HG03521 (cell line): ENCODE measurements around the gene GRAMD1A.

Source experiments
- ATAC-seq: cut with Tn5 transposase; IDR thresholded peaks from one replicate; pipeline ENCODE4 v1.9.1; 2021; ENCODE audit warnings: mild to moderate bottlenecking, moderate library complexity; ENCODE audit not compliant: unreplicated experiment

Gene GRAMD1A

DNA sequence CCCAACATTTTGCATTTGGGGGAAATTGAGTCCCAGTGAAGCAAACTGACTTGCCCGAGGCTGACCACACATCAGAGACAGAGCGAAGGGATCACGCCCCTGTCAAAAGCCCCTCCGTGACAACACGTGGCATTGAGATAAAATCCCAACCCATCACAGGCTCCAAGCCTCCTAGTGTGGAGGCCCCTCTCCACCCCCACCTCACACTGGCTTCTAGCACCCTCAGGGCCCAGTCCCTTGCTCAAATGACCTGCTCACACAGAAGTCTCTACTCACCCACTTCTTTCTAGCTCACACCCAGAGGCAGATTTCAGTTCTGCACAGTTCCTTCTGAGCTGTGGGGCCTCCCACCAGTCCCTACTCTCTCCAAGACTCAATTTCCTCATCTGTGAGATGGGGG lies 51.7 kb downstream of the GRAMD1A start:
- no peak for ATAC-seq

DNA sequence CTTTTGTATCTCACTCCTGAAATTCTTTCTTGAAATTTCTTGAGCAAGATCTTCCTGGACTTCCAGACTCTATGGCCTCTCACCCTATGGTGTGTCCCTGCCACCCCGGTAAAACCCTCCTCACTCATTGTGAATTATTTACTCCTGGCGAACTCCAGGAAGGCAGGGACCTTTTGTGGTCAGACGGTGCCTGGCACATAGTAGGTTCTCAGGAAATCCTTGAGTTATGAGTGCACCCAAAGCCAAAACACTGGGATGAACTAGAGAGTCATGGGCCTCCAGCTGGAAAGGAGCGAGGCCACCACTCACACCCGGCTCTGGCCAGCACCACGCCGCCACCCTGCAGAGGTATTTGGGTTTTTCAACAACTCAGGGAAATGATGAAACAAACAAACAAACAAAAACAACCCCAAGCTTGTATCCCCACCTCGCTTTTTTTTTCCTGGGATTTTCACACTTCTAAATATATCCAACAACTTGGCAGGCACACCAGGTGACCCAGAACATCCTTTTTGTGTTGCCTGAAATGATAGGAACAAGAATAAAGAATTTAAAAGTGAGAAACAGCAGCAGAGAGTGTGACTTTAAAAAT lies 52.6 kb downstream of the GRAMD1A start:
- no peak for ATAC-seq

DNA sequence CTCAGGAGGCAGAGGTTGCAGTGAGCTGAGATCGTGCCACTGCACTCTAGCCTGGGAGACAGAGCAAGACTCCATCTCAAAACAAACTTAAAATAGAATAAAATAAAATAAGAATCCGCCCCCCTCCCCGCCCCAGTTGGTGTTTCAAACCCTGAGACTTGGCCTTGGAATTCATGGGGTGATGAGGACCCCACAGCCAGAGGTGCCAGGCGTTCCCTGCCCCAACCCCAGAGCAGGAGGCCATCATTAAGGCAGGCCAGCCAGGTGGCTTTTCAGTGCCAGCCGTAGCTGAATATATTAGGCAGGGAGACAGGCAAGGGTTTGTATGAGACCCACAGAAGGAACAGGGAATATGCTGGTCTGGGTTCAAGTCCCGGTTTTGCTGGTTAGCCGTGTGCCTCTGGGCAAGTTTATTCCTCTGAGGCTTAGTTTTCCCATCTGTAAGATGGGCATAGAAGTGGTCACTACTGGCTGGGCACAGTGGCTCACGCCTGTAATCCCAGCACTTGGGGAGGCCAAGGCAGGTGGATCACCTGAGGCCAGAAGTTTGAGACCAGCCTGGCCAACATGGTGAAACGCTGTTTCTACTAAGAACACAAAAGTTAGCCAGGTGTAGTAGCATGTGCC lies 53.7 kb downstream of the GRAMD1A start:
- no peak for ATAC-seq

DNA sequence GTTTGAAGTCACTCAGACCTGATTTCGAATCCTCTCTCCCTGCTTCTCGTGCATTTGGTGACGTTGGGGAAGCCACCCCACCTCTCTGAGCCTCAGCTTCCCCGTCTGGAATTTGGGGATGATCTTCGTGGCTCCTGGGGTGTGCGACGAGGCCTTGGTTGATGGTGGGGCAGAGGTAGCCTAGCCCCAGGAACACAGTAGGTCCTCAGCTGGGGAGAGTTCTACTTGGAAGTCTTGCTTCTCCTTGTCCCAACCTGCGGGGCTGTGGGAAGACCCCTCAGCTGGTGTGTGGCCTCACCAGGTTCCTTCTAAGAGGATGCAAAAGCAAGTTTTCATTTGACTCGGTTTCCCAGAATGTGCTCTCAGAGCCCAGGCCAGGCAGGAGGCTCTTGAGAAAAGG lies 54.5 kb downstream of the GRAMD1A start:
- no peak for ATAC-seq

DNA sequence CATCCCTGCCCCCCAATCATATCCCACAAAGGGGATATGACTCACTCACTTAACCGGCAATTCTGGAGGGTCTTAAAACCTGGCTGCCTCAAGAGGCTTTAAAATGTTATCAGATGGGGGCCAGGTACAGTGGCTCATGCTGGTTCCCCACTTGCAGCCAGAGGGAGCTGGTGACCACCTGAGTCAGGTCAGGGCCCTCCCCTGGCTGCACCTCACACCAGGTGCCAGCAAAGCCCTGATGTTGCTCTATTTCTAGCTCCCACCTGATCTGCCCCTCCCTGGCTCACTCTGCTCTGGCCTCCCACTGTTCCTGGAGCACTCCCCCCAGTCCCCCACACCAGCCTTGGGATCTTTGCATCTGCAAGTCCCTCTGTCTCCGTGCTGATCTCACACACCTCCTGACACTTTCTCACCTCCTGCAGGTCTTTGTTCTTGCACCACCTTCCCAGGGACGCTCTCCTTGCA lies 55.6 kb downstream of the GRAMD1A start:
- ATAC-seq, result no peak

DNA sequence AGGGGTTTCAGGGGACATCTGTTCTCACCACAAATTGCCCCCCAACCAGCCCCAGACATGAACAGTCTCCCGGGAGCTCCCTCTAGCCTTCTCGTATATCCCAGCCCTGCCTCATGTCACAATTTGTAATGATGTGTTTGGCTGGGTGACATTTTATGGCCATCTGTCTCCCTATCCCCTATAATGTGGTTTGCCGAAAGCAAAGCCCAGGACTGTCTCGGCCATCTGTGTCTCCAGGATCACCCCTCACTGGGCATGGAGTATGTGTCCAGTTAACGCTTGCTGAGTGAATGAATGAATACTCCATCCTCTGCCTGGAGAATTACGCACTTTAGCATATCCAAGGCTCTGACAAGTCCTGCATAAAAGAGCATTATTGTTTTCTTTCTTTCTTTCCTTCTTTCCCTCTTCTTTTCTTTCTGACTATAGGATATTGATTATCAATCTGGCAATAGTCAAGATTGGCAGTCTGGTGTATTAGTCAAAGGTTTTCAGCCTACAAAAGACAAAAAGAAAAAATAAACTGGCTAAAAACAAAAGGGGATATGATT lies 56.5 kb downstream of the GRAMD1A start:
- no peak for ATAC-seq

DNA sequence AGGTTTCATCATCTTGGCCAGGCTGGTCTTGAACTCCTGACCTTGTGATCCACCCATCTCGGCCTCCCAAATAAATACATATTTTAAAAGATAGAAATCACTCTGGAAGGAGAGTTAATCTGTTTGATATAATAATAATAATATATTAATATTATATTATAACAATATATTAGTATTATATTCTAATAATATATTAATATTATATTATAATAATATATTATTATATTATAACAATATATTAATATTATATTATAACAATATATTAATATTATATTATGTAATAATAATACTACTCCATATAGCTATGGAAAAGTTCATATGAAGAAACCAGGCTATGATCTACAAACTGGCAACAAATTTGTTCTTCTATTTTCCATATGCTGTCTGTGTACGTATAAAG lies 58.2 kb downstream of the GRAMD1A start:
- no peak for ATAC-seq

DNA sequence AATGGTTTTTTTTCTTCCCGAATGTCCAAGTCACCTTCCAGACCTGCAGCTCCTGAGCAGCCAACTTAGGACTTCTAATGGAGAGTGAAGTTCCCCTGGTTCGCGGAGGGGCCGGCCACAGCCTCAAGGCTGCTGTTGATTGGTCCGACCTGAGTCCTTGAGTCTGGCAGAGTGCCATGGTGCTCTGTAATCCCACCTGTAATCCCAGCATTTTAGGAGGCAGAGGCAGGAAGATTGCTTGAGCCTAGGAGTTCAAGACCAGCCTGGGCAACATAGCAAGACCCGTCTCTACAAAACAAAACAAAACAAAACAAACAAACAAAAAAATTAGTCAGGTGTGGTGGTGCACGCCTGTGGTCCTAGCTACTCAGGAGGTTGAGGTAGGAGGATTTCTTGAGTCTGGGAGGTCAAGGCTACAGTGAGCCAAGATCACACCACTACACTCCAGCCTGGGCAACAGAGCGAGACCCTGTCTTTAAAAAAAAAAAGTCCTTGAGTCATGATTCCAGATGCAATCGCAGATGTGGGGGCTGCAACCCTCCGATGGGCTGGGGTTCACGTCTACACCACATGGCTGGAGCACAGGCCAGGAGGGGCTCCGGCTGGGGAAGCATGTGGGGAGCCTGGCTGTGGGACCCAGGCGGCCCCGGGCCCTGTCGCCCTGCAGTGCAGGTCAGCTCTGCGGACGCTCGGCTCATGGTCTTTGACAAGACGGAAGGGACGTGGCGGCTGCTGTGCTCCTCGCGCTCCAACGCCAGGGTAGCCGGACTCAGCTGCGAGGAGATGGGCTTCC lies 59.1 kb downstream of the GRAMD1A start:
- no peak for ATAC-seq

DNA sequence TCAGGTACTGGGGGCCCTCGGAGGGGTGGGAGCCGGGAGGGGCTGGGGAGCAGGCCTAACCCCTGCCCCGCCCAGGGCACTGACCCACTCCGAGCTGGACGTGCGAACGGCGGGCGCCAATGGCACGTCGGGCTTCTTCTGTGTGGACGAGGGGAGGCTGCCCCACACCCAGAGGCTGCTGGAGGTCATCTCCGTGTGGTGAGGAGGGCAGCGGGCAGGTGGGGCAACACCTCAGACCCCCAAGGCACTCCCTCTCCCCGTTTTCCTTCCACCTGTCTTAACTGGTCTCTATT lies 59.6 kb downstream of the GRAMD1A start:
- no peak for ATAC-seq

DNA sequence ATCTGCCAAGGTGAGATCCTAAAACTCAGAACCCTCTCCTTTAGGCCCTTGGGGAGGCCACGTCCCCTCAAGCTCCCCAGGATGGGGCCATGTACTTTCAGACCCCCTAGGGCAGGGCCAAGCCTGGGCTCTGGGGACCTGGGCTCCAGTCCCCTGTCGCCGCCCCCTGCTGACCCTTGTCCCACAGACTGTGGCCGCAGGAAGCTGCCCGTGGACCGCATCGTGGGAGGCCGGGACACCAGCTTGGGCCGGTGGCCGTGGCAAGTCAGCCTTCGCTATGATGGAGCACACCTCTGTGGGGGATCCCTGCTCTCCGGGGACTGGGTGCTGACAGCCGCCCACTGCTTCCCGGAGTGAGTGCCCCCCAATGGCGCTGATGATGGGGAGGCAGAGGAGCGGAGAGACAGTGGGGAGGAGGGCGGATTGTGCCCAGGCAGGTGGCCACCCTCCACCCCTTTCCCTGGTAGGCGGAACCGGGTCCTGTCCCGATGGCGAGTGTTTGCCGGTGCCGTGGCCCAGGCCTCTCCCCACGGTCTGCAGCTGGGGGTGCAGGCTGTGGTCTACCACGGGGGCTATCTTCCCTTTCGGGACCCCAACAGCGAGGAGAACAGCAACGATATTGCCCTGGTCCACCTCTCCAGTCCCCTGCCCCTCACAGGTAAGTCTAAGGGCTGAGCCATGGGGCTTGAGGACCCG lies 60.2 kb downstream of the GRAMD1A start:
- no peak for ATAC-seq

DNA sequence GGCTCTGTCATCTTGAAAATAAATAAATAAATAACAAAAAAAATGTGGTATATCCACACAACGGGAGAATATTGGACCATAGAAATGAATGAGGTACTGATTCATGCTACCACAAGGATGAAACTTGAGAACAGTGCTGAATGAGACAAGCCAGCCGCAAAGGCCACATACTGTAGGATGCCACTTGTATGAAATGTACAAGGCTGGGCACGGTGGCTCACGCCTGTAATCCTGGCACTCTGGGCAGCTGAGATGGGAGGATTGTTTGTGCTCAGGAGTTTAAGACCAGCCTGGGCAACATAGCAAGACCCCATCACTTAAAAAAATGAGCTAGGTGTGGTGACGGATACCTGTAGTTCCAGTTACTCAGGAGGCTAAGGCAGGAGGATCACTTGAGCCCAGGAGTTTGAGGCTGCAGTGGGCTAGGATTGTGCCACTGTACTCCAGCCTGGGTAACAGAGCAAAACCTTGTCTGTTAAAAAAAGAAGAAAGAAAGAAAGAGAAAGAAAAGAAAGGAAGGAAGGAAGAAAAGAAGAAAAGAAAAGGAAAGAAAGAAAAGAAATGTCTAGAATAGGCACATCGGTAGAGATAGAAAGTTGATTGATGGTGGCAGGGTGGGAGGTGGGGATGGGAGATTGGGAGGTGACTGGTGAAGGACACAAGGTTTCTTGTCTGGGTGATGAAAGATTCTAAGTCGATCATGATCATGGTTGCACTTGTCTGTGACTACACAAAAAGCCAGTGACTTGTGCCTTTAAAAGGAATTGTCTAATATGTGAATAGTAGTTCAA lies 61.7 kb downstream of the GRAMD1A start:
- no peak for ATAC-seq

DNA sequence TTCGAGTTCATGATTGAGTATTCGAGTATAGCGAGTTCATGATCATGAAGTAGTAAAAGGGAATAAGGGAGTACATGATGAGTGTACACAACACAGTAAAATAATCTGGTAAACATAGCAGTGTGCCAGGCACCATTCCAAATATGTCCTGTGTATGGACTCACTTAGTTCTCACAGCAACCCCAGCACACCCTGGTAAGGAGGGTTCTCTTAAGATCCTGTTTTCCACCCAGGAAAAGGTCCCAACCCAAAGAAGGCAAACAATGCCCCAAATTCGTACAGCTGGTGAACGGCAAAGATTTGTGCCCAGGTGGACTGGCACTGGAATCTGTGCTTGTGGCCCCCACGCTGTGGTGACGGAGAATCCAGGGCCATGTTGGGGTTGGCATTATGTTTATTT lies 62.8 kb downstream of the GRAMD1A start:
- no peak for ATAC-seq

DNA sequence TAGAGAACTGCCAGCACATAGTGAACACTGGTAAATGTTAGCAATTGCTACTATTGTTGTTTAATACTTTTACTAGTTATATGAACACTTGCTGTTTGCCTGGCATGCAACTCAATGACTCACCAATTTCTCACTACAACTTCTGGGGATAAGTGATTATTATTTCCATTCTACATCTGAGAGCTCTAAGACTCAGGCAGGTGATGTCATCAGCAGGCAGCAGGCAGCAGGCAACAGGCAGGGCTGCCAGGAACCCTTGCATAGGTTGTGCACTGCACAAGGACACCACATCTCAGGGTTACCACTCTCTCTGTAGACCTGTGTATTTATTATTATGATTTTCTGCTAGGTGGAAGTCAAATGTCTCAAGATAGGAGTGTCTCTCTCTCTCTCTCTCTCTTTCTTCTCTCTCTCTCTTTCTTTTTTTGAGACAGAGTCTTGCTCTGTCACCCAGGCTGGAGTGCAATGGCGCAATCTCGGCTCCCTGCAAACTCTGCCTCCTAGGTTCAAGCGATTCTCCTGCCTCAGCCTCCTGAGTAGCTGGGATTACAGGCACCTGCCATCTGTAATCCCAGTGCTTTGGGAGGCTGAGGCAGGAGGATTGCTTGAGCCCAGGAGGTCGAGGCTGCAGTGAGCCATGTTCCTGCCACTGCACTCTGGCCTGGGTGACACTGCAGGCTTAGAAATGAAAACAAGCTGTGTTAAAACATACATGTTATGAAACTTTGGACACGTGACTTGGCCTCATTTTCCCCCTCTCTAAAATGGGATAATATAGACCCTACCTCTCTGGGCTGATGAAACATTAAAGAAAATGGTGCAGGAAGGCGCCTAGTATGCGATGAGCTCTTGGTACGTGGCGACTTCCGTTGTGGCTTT lies 64.1 kb downstream of the GRAMD1A start:
- no peak for ATAC-seq

DNA sequence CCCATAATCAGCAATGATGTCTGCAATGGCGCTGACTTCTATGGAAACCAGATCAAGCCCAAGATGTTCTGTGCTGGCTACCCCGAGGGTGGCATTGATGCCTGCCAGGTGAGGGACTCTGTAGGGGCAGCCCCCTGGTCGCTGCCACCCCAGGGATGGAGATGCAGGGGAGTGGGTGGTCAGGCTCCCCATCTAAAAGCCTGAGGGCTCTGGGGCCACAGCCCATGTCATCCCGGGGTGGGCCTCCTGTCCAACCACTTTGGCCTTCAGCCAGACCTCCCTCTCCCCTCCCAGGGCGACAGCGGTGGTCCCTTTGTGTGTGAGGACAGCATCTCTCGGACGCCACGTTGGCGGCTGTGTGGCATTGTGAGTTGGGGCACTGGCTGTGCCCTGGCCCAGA lies 65.5 kb downstream of the GRAMD1A start:
- ATAC-seq, result no peak

DNA sequence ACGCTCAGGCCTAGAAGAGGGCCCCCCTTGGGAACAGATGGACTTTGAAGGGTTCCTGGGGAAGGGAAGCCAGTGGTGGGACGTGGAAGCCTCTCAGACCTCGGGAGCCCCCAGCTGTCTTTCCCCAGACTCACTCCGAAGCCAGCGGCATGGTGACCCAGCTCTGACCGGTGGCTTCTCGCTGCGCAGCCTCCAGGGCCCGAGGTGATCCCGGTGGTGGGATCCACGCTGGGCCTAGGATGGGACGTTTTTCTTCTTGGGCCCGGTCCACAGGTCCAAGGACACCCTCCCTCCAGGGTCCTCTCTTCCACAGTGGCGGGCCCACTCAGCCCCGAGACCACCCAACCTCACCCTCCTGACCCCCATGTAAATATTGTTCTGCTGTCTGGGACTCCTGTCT lies 66.0 kb downstream of the GRAMD1A start:
- ATAC-seq, result no peak

DNA sequence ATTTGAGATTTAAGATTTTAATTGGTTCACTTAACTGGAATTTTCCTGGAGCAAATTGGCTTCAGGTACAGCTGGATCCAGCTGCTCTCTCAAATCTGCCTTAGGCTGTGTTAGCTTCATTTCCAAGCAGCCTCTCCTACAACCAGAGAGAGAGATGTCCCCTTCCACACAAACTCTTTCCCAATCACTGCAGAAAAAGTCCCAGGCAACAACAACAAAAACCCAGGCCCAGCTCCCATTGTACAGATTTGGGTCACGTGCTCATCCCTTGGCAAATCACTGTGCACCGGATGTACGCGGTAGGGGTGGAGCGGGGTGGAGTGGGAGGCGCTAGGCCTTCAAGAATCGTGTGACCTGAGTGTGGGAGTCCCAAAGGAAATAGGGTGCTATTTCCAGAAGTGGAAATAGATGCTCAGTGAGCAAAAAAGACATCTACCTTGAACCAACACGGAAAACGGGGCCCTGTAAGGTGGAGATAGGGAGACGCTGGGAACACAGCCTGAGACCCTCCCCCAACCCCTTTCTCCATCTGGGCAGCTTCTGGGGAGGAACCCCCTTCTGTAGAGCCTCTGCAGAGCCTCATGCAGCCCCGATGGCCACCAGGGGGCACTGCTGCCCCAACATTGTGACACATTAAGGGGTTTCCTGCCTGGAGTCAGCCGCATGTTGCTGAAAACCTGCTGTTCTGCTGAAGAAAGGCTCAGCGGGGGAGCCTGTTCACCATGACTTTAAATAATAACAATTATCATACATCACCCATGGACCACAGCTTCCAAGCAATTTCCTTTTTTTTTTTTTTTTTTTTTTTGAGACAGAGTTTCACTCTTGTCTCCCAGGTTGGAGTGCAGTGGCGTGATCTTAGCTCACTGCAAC lies 66.8 kb downstream of the GRAMD1A start:
- peak; percentile 77 for ATAC-seq

DNA sequence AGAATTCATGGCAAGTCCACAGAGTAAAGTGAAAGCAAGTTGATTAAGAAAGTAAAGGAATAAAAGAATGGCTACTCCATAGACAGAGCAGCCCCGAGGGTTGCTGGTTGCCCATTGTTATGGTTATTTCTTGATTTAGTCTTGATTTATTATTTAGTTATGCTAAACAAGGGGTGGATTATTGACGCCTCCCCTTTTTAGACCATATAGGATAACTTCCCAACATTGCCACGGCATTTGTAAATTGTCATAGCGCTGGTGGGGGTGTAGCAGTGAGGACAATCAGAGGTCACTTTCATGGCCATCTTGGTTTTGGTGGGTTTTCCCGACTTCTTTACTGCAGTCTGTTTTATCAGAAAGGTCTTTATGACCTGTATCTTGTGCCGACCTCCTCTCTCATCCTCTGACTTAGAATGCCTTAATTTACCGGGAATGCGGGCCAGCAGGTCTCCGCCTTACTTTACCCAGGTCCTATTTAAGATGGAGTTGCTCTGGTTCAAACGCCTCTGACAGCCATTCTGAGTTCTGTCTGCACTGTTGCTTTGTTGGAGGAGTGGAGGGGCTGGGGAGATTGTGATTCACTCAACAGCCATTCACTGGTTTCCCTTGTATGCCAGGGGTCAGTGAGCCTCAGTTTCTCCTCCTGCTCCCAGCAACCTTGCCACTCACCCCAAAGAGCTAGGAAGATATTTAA lies 69.0 kb downstream of the GRAMD1A start:
- no peak for ATAC-seq

DNA sequence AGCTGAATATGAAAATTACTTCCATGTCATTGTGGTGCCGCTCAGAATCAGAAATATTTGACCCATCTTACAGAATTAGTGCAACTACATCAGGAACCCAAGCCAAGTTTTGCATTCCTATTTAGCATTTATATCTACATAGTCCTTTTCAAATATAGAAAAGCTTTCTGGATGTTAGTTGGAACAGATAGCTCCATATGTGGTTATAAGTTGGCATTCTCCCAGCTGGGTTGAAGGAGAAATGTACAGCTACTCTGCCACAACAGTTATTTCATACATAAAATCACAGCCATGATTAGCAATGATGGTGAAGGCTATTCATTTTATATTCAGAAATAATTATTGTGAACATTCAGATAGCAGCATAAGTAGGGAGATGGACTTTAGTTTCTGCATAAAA lies 69.6 kb downstream of the GRAMD1A start:
- ATAC-seq, result no peak
